HG03342 (cell line): ENCODE data around the gene IL25.
"Not testable (repeated sequence)": the region's sequence is repeated elsewhere in the genome, so short reads cannot be mapped to it uniquely, and the experiment has no call there.

Experiments used
- ATAC-seq: cut with Tn5 transposase; IDR thresholded peaks from one replicate; pipeline ENCODE4 v1.9.1; 2021; ENCODE audit warnings: mild to moderate bottlenecking, moderate library complexity; ENCODE audit not compliant: unreplicated experiment

IL25 gene

GRCh38 chr14:23371865-23372264 is 744 bp upstream of the IL25 start:
- no peak for ATAC-seq

GRCh38 chr14:23373041-23373440 is 432 bp downstream of the IL25 start:
- no peak for ATAC-seq

GRCh38 chr14:23375527-23376251 is 3.1 kb downstream of the IL25 start:
- no peak for ATAC-seq

GRCh38 chr14:23376482-23377197 is 4.0 kb downstream of the IL25 start, which contains the start of gene CMTM5:
TSS of gene CMTM5 (plus strand) at chr14:23377046. CDS start at chr14:23377252, 206 bp downstream.
- ATAC-seq = no peak

GRCh38 chr14:23377198-23377550 is 4.6 kb downstream of the IL25 start:
- ATAC-seq = no peak

GRCh38 chr14:23377573-23378563 is 5.3 kb downstream of the IL25 start:
- no peak for ATAC-seq

- ATAC-seq = no peak
These were observed 6.1 kb downstream of the IL25 start for GRCh38 chr14:23378612-23379220.

GRCh38 chr14:23379366-23380196 is 7.0 kb downstream of the IL25 start:
- ATAC-seq = no peak

- ATAC-seq = no peak
These were observed 7.7 kb downstream of the IL25 start for GRCh38 chr14:23380197-23380914.

GRCh38 chr14:23380976-23381375 is 8.4 kb downstream of the IL25 start:
- ATAC-seq = no peak

GRCh38 chr14:23381871-23382270 is 9.3 kb downstream of the IL25 start:
- ATAC-seq = no peak

GRCh38 chr14:23382276-23382675 is 9.7 kb downstream of the IL25 start:
- ATAC-seq = no peak

GRCh38 chr14:23382731-23383440 is 10.3 kb downstream of the IL25 start:
- no peak for ATAC-seq

- ATAC-seq = no peak
These were observed 11.9 kb downstream of the IL25 start for GRCh38 chr14:23384364-23385080.

GRCh38 chr14:23385244-23385641 is 12.6 kb downstream of the IL25 start:
- ATAC-seq = no peak

GRCh38 chr14:23385642-23386265 is 13.1 kb downstream of the IL25 start:
- no peak for ATAC-seq

GRCh38 chr14:23386266-23386657 is 13.7 kb downstream of the IL25 start:
- ATAC-seq = not testable (repeated sequence)

- no peak for ATAC-seq
These were observed 14.4 kb downstream of the IL25 start for GRCh38 chr14:23386999-23387398.
